Stomach (tissue), 4 donors: ENCODE data around the gene TAAR2.

Experiments
- CTCF ChIP-seq, 7 experiments: fragments of 450-650 bp in 4 of 7; fragments of 200-600 bp in 3 of 7; sonication (generic) in 3 of 7; IDR thresholded peaks; one replicate each; pipeline ENCODE4 v1.5.1; 2016 to 2019; ENCODE audit warnings: antibody characterized with exemption in 7 of 7, control low read depth in 2 of 7, mild to moderate bottlenecking in 1 of 7
- EP300 ChIP-seq: sonication (generic); formaldehyde crosslinking; IDR thresholded peaks from one replicate; pipeline ENCODE4 v1.6.1; 2017; ENCODE audit warnings: antibody characterized with exemption
- POLR2A ChIP-seq, 4 donors: fragments of 450-650 bp; IDR thresholded peaks; one replicate each; pipeline ENCODE4 v1.6.1; 2016; ENCODE audit warnings: antibody characterized with exemption in 4 of 4, control low read depth in 2 of 4, mild to moderate bottlenecking in 1 of 4, moderate library complexity in 1 of 4

GRCh38 chr6:132671295-132671694 lies 47.2 kb upstream of the TAAR2 start:
- no peak for TF ChIP-seq CTCF (IDR thresholded peaks at IDR 0.05)
- no peak for TF ChIP-seq EP300
- no peak for TF ChIP-seq POLR2A (IDR thresholded peaks at IDR 0.05)
